Activated T-cell treated with anti-CD3 and anti-CD28 coated beads for 1 hour (primary cell): Measurements from ENCODE around the gene BET1.
A peak's percentile ranks its signal among the peaks of the same experiment; 100 is the strongest.
"Not testable (repeated sequence)": the region's sequence is repeated elsewhere in the genome, so short reads cannot be mapped to it uniquely, and the experiment has no call there.

Source experiments
- DNase-seq: peaks from one replicate; pipeline ENCODE4 v3.0.0-alpha.2; 2020; ENCODE audit warnings: low read depth

The BET1 gene

GRCh38 chr7:94004024-94004951, at the start of gene BET1:
Gene BET1 (minus strand): TSS chr7:94004355. CDS start chr7:94004216, 139 bp downstream.
- DNase-seq: peak; percentile 87

- DNase-seq: no peak
Measured at GRCh38 chr7:94053532-94053931, 49.4 kb upstream of the BET1 start.

GRCh38 chr7:94052398-94053180, 48.4 kb upstream of the BET1 start:
- no peak for DNase-seq

- no peak for DNase-seq
Measured at GRCh38 chr7:94050046-94050445, 45.9 kb upstream of the BET1 start.

- no peak for DNase-seq
Measured at GRCh38 chr7:94049615-94050014, 45.5 kb upstream of the BET1 start.

GRCh38 chr7:94048755-94049154, 44.6 kb upstream of the BET1 start:
- no peak for DNase-seq

- DNase-seq: no peak
Measured at GRCh38 chr7:94047956-94048355, 43.8 kb upstream of the BET1 start.

GRCh38 chr7:94045581-94045980, 41.4 kb upstream of the BET1 start:
- DNase-seq: no peak

GRCh38 chr7:94044806-94045205, 40.7 kb upstream of the BET1 start:
- no peak for DNase-seq

- DNase-seq: no peak
Measured at GRCh38 chr7:94043299-94043698, 39.1 kb upstream of the BET1 start.

- no peak for DNase-seq
Measured at GRCh38 chr7:94042381-94042780, 38.2 kb upstream of the BET1 start.

- no peak for DNase-seq
Measured at GRCh38 chr7:94041529-94041928, 37.4 kb upstream of the BET1 start.

- no peak for DNase-seq
Measured at GRCh38 chr7:94040254-94040653, 36.1 kb upstream of the BET1 start.

- no peak for DNase-seq
Measured at GRCh38 chr7:94039368-94040035, 35.3 kb upstream of the BET1 start.

GRCh38 chr7:94031865-94032264, 27.7 kb upstream of the BET1 start:
- no peak for DNase-seq

- no peak for DNase-seq
Measured at GRCh38 chr7:94030634-94031033, 26.5 kb upstream of the BET1 start.

GRCh38 chr7:94029976-94030375, 25.8 kb upstream of the BET1 start:
- no peak for DNase-seq

- no peak for DNase-seq
Measured at GRCh38 chr7:94028768-94029167, 24.6 kb upstream of the BET1 start.

GRCh38 chr7:94026619-94027018, 22.5 kb upstream of the BET1 start:
- not testable (repeated sequence) for DNase-seq

- no peak for DNase-seq
Measured at GRCh38 chr7:94022550-94022949, 18.4 kb upstream of the BET1 start.

GRCh38 chr7:94016786-94017185, 12.6 kb upstream of the BET1 start:
- no peak for DNase-seq

GRCh38 chr7:94015538-94015937, 11.4 kb upstream of the BET1 start:
- no peak for DNase-seq

- no peak for DNase-seq
Measured at GRCh38 chr7:94012746-94013145, 8.6 kb upstream of the BET1 start.
